ENCODE results near the gene IFI27. TPM values are rescaled to one million over a fixed set of nuclear protein-coding genes. Genes with fewer than 3 reads are reported as not detected.
"Not testable (repeated sequence)": the region's sequence is repeated elsewhere in the genome, so short reads cannot be mapped to it uniquely, and the experiment has no call there.

The IFI27 gene
- total and polyA plus RNA-seq, 2 donors from 2014 or later, result 143 to 356 TPM

DNA sequence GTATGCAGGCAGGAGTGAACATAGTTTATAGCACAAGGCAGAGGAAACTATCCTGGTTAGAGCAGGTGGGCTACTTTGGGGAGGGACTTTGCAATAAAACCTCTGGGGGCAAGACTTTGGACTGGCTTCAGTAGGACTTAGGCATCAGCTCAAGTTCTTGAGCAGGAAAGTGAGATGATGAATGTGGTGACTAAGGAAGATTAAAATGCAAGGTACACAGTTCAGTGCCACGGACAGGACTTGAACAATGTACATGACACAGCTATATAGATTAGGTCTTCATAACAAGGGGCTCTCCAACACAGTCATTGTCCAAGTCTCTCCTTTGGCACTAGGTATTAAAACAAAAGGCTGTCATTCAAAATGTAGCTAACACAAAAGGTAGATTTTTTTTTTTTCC is 42.1 kb downstream of the IFI27 start:
- intact Hi-C loops (cut with DNase I), result no loop called here
- no peaks in the 10 kb centered on the region for H3K27me3 ChIP-seq (ENCODE audit: control insufficient read depth, insufficient read depth, low read length)
- no peak for DNase-seq
- no peak for FAIRE-seq
- H3K27ac ChIP-seq (ENCODE audit: low read depth in 2 of 2, low read length in 2 of 2), result no peak overlapping the region
- H3K9ac ChIP-seq (ENCODE audit: low read length in 3 of 3), result no peak overlapping the region
- no peaks in the 10 kb centered on the region for H3K9me3 ChIP-seq (ENCODE audit: control insufficient read depth in 2 of 3, insufficient read depth in 1 of 3, low read length in 3 of 3)
- no peaks in the 10 kb centered on the region for H3K4me1 ChIP-seq (ENCODE audit: control insufficient read depth in 2 of 3, insufficient read depth in 2 of 3, low read depth in 1 of 3, low read length in 3 of 3)
- no peak overlapping the region for H3K4me3 ChIP-seq (ENCODE audit: low read length in 3 of 3)
- no peaks in the 10 kb centered on the region for H3K36me3 ChIP-seq (ENCODE audit: control insufficient read depth in 2 of 3, insufficient read depth in 3 of 3, low read length in 3 of 3)
- TF ChIP-seq, protein P1, sequence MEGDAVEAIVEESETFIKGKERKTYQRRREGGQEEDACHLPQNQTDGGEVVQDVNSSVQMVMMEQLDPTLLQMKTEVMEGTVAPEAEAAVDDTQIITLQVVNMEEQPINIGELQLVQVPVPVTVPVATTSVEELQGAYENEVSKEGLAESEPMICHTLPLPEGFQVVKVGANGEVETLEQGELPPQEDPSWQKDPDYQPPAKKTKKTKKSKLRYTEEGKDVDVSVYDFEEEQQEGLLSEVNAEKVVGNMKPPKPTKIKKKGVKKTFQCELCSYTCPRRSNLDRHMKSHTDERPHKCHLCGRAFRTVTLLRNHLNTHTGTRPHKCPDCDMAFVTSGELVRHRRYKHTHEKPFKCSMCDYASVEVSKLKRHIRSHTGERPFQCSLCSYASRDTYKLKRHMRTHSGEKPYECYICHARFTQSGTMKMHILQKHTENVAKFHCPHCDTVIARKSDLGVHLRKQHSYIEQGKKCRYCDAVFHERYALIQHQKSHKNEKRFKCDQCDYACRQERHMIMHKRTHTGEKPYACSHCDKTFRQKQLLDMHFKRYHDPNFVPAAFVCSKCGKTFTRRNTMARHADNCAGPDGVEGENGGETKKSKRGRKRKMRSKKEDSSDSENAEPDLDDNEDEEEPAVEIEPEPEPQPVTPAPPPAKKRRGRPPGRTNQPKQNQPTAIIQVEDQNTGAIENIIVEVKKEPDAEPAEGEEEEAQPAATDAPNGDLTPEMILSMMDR (IDR thresholded peaks at IDR 0.05; ENCODE audit: borderline replicate concordance, extremely low read depth, insufficient read depth), result no peak

DNA sequence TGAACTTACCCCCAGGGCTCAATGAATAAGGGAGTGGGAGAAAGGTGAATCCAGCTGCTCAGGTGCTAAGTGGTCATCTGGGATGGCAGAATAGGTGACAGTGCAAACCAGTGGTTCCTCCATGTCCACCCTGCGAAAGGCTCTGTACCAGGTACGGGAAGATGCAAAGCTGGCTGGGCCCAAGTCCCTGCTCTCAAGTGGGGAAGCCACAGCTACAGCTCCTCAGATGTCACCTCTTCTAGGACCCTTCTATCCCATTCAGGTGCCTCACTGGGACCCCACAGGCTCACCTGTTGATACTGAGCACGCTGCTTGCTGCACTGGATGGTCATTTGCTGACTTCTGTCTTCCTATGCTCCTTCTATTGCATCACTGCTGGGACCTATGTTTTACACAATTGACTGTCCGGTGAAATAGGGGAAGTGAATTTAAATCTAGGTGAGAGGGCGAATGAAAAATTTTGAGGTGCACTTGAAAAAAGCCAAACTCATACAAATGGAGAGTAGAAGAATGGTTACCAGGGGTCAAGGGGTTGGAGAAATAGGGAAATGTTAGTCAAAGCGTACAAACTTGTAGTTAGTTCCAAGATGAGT is 43.3 kb downstream of the IFI27 start:
- Histone ChIP-seq H3K9ac (ENCODE audit: low read length in 3 of 3) (no peak overlapping the region), H3K9me3 (ENCODE audit: control insufficient read depth in 2 of 3, insufficient read depth in 1 of 3, low read length in 3 of 3) (no peaks in the 10 kb centered on the region), H3K36me3 (ENCODE audit: control insufficient read depth in 2 of 3, insufficient read depth in 3 of 3, low read length in 3 of 3) (no peaks in the 10 kb centered on the region), H3K4me3 (ENCODE audit: low read length in 3 of 3) (no peak overlapping the region), H3K4me1 (ENCODE audit: control insufficient read depth in 2 of 3, insufficient read depth in 2 of 3, low read depth in 1 of 3, low read length in 3 of 3) (no peaks in the 10 kb centered on the region), H3K27ac (ENCODE audit: low read depth in 2 of 2, low read length in 2 of 2) (no peak overlapping the region), H3K27me3 (ENCODE audit: control insufficient read depth, insufficient read depth, low read length) (no peaks in the 10 kb centered on the region)
- intact Hi-C loops (cut with DNase I), result no loop called here
- no peak for FAIRE-seq
- TF ChIP-seq, protein P1 (IDR thresholded peaks at IDR 0.05; ENCODE audit: borderline replicate concordance, extremely low read depth, insufficient read depth), result no peak
- DNase-seq, result no peak

DNA sequence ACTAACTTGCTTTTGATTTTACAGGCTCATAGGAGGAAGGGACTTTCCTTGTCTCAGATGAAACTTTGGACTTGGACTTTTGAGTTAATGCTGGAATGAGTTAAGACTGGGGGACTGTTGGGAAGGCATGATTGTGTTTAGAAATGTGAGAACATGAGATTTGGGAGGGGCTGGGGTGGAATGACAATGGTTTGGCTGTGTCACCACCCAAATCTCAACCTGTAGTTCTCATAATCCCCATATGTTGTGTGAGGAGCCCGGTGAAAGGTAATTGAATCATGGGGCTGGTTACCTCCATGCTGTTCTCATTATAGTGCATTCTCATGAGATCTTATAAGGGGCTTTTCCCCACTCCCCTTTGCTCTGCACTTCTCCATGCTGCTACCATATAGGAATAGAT is 45.6 kb downstream of the IFI27 start:
- H3K9me3 ChIP-seq (ENCODE audit: control insufficient read depth in 2 of 3, insufficient read depth in 1 of 3, low read length in 3 of 3); intact Hi-C loops (cut with DNase I); H3K27ac ChIP-seq (ENCODE audit: low read depth in 2 of 2, low read length in 2 of 2); FAIRE-seq; H3K36me3 ChIP-seq (ENCODE audit: control insufficient read depth in 2 of 3, insufficient read depth in 3 of 3, low read length in 3 of 3); DNase-seq; H3K4me3 ChIP-seq (ENCODE audit: low read length in 3 of 3); H3K4me1 ChIP-seq (ENCODE audit: control insufficient read depth in 2 of 3, insufficient read depth in 2 of 3, low read depth in 1 of 3, low read length in 3 of 3); H3K27me3 ChIP-seq (ENCODE audit: control insufficient read depth, insufficient read depth, low read length); H3K9ac ChIP-seq (ENCODE audit: low read length in 3 of 3): not testable (repeated sequence)

DNA sequence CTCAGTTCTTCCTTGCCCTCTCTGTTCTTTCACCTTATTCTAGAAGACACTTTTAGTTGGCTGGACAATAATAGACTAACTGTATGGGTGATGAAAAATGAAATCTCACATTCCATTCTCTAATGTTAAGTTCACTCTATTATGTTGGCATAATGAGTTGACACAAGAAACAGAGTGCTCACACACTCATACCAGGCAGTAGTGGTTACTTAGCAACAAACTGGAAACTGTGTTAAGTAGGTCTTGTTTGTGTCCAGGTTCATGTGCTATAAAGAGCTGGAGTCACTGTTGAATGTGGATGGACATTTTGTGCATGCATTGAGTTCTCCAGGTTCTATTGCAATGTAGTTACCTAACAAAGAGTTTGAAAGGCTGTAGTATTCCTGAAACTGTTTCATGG is 46.7 kb downstream of the IFI27 start:
- intact Hi-C loops (cut with DNase I), result no loop called here
- H3K9me3 ChIP-seq (ENCODE audit: control insufficient read depth in 2 of 3, insufficient read depth in 1 of 3, low read length in 3 of 3), result no peaks in the 10 kb centered on the region
- no peak for FAIRE-seq
- no peak overlapping the region for H3K27ac ChIP-seq (ENCODE audit: low read depth in 2 of 2, low read length in 2 of 2)
- H3K36me3 ChIP-seq (ENCODE audit: control insufficient read depth in 2 of 3, insufficient read depth in 3 of 3, low read length in 3 of 3), result no peaks in the 10 kb centered on the region
- no peak overlapping the region for H3K9ac ChIP-seq (ENCODE audit: low read length in 3 of 3)
- TF ChIP-seq, protein P1 (IDR thresholded peaks at IDR 0.05; ENCODE audit: borderline replicate concordance, extremely low read depth, insufficient read depth), result no peak
- H3K27me3 ChIP-seq (ENCODE audit: control insufficient read depth, insufficient read depth, low read length), result no peaks in the 10 kb centered on the region
- no peak overlapping the region for H3K4me3 ChIP-seq (ENCODE audit: low read length in 3 of 3)
- H3K4me1 ChIP-seq (ENCODE audit: control insufficient read depth in 2 of 3, insufficient read depth in 2 of 3, low read depth in 1 of 3, low read length in 3 of 3), result peaks cover 0 to 4% (median 0%) of the 10 kb centered on the region in 3 donors
- no peak for DNase-seq
